Measurements from ENCODE around the gene PRR18.

The PRR18 gene

DNA sequence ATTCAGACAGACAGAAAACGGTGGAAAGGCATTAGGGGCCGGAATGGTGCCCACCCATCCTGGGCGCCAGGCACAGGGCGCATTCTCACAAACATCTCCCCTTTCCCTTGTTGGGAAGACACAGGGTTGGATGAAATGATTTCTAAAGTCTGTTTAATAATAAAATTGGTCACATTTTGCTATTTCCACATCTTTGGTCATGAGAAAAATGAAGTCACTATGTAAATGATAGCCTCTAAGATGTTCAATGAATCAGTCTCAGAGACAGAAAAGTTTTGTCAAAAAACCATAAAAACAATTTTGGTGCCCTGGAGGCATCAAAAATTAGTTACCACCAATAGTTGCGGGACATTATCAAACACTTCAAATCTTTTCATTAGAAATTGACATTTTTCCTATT, 40.7 kb downstream of the PRR18 start:
- no peak overlapping the region for H3K4me2 ChIP-seq (ENCODE audit: insufficient read depth, low read length)
- H4K20me1 ChIP-seq (ENCODE audit: insufficient read depth, low read length) = no peaks in the 10 kb centered on the region
- TF ChIP-seq, protein P1, sequence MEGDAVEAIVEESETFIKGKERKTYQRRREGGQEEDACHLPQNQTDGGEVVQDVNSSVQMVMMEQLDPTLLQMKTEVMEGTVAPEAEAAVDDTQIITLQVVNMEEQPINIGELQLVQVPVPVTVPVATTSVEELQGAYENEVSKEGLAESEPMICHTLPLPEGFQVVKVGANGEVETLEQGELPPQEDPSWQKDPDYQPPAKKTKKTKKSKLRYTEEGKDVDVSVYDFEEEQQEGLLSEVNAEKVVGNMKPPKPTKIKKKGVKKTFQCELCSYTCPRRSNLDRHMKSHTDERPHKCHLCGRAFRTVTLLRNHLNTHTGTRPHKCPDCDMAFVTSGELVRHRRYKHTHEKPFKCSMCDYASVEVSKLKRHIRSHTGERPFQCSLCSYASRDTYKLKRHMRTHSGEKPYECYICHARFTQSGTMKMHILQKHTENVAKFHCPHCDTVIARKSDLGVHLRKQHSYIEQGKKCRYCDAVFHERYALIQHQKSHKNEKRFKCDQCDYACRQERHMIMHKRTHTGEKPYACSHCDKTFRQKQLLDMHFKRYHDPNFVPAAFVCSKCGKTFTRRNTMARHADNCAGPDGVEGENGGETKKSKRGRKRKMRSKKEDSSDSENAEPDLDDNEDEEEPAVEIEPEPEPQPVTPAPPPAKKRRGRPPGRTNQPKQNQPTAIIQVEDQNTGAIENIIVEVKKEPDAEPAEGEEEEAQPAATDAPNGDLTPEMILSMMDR (IDR thresholded peaks at IDR 0.05; ENCODE audit: borderline replicate concordance, extremely low read depth, low read length, poor library complexity, severe bottlenecking) = no peak
- no peak overlapping the region for H3K9ac ChIP-seq (ENCODE audit: low read depth, low read length)
- ATAC-seq (ENCODE audit: insufficient read depth, low read depth) (no peak), DNase-seq (no peak)
- no peaks in the 10 kb centered on the region for H3K79me2 ChIP-seq (ENCODE audit: insufficient read depth, low read length)
- H3K4me1 ChIP-seq (ENCODE audit: insufficient read depth, low read length) = no peaks in the 10 kb centered on the region
- H2AFZ ChIP-seq (ENCODE audit: low read depth, low read length) = no peak overlapping the region
- H3K9me3 ChIP-seq (ENCODE audit: insufficient read depth, low read length, severe bottlenecking) = no peaks in the 10 kb centered on the region
- no peaks in the 10 kb centered on the region for H3K36me3 ChIP-seq (ENCODE audit: insufficient read depth, low read length)
- no peak overlapping the region for H3K27ac ChIP-seq (ENCODE audit: low read length)
- no peak overlapping the region for H3K4me3 ChIP-seq (ENCODE audit: low read depth in 1 of 2, low read length in 2 of 2)
- H3K27me3 ChIP-seq (ENCODE audit: insufficient read depth, low read length, poor library complexity) = no peaks in the 10 kb centered on the region

DNA sequence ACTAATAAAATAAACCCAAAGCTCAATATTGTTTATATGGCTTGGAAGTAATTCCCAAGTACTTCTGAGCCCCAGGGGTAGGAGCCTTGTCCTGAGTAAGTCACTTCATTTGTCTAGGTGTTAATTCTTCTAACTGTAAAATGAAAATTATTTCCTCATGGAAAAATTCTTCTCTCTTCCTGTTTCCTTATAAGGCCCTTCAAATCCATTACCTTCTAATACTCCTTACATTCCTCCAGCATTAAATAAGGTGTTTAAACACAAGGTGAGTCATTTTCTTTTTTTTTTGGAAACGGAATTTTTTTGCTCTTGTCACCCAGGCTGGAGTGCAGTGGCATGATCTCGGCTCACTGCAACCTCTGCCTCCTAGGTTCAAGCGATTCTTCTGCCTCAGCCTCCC, 41.9 kb downstream of the PRR18 start:
- ATAC-seq (ENCODE audit: insufficient read depth, low read depth) (no peak), DNase-seq (no peak)
- Histone ChIP-seq H3K79me2 (ENCODE audit: insufficient read depth, low read length) (no peaks in the 10 kb centered on the region), H3K9ac (ENCODE audit: low read depth, low read length) (no peak overlapping the region), H3K36me3 (ENCODE audit: insufficient read depth, low read length) (no peaks in the 10 kb centered on the region), H3K27ac (ENCODE audit: low read length) (no peak overlapping the region), H2AFZ (ENCODE audit: low read depth, low read length) (no peak overlapping the region), H3K4me3 (ENCODE audit: low read depth in 1 of 2, low read length in 2 of 2) (no peak overlapping the region), H3K9me3 (ENCODE audit: insufficient read depth, low read length, severe bottlenecking) (no peaks in the 10 kb centered on the region), H3K4me1 (ENCODE audit: insufficient read depth, low read length) (no peaks in the 10 kb centered on the region), H4K20me1 (ENCODE audit: insufficient read depth, low read length) (no peaks in the 10 kb centered on the region), H3K27me3 (ENCODE audit: insufficient read depth, low read length, poor library complexity) (no peaks in the 10 kb centered on the region), H3K4me2 (ENCODE audit: insufficient read depth, low read length) (no peak overlapping the region)
- TF ChIP-seq, protein P1 (IDR thresholded peaks at IDR 0.05; ENCODE audit: borderline replicate concordance, extremely low read depth, low read length, poor library complexity, severe bottlenecking) = no peak
- TF ChIP-seq EZH2 (IDR thresholded peaks at IDR 0.05; ENCODE audit: borderline replicate concordance, low read depth, low read length, severe bottlenecking) = no peak

- no peak overlapping the region for H3K4me3 ChIP-seq (ENCODE audit: low read depth in 1 of 2, low read length in 2 of 2)
These were observed 45.3 kb downstream of the PRR18 start for GRCh38 chr6:166262743-166263515.

More at GRCh38 chr6:166262743-166263515, 45.3 kb downstream of the PRR18 start:
- H3K36me3 ChIP-seq (ENCODE audit: insufficient read depth, low read length) = no peaks in the 10 kb centered on the region
- H4K20me1 ChIP-seq (ENCODE audit: insufficient read depth, low read length) = no peaks in the 10 kb centered on the region
- no peak for TF ChIP-seq EZH2 (IDR thresholded peaks at IDR 0.05; ENCODE audit: borderline replicate concordance, low read depth, low read length, severe bottlenecking)
- TF ChIP-seq, protein P1 (IDR thresholded peaks at IDR 0.05; ENCODE audit: borderline replicate concordance, extremely low read depth, low read length, poor library complexity, severe bottlenecking) = no peak
- no peaks in the 10 kb centered on the region for H3K79me2 ChIP-seq (ENCODE audit: insufficient read depth, low read length)
- H3K27ac ChIP-seq (ENCODE audit: low read length) = no peak overlapping the region
- no peak overlapping the region for H3K4me2 ChIP-seq (ENCODE audit: insufficient read depth, low read length)
- DNase-seq (peak; percentile 9), ATAC-seq (ENCODE audit: insufficient read depth, low read depth) (no peak)
- H2AFZ ChIP-seq (ENCODE audit: low read depth, low read length) = no peak overlapping the region
- H3K9ac ChIP-seq (ENCODE audit: low read depth, low read length) = no peak overlapping the region
- no peaks in the 10 kb centered on the region for H3K9me3 ChIP-seq (ENCODE audit: insufficient read depth, low read length, severe bottlenecking)
- peaks cover 30% of the 10 kb centered on the region for H3K4me1 ChIP-seq (ENCODE audit: insufficient read depth, low read length)
- no peaks in the 10 kb centered on the region for H3K27me3 ChIP-seq (ENCODE audit: insufficient read depth, low read length, poor library complexity)
